ENCODE data around the gene DENND2C. TPM values are rescaled to one million over a fixed set of nuclear protein-coding genes. Genes with fewer than 3 reads are reported as not detected.

The DENND2C gene
- total and polyA plus RNA-seq, 2 donors (not counting 1 experiment from before 2014, with no cell fraction given) = 1.3 to 1.7 TPM

DNA sequence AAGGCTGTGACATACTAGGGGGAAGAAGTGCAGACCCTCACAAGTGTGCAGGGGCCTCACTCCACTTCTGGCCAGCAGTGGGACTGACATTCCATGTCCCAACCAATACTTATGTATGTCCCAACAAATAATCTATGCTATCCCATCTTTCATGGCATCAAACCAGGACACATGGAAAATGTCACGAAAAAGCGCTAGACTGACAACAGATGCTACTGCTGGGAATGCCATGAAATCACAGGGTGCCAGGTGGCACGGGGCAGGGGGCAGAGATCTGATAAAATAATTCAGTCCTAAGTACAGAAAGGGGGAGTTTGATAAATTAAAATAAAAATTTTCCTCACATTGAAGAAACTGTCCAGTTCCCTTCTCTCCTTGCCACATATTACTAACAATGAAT is 60.8 kb downstream of the DENND2C start:
- no peak for TF ChIP-seq EZH2 (IDR thresholded peaks at IDR 0.05; ENCODE audit: low read length, missing control alignments)
- TF ChIP-seq CTCF (conservative IDR thresholded peaks at IDR 0.05 in 1 of 2, IDR thresholded peaks at IDR 0.05 in 1 of 2; ENCODE audit: low read depth in 1 of 2, low read length in 2 of 2) = no peak

GRCh38 chr1:114607223-114607622 is 62.6 kb downstream of the DENND2C start:
- Histone ChIP-seq H3K4me1 (ENCODE audit: control insufficient read depth, extremely low read depth, insufficient read depth, low read length) (no peaks in the 10 kb centered on the region), H4K20me1 (ENCODE audit: control insufficient read depth, extremely low read depth, insufficient read depth, low read length) (no peaks in the 10 kb centered on the region), H3K36me3 (ENCODE audit: control insufficient read depth, insufficient read depth, low read length) (no peaks in the 10 kb centered on the region), H3K9ac (ENCODE audit: insufficient read depth, low read length) (no peak overlapping the region), H2AFZ (ENCODE audit: low read length) (no peak overlapping the region), H3K79me2 (ENCODE audit: control insufficient read depth, insufficient read depth, low read length) (no peaks in the 10 kb centered on the region), H3K27ac (ENCODE audit: insufficient read depth, low read length) (no peak overlapping the region), H3K9me3 (ENCODE audit: control insufficient read depth, insufficient read depth, low read depth, low read length) (no peaks in the 10 kb centered on the region), H3K27me3 (ENCODE audit: control insufficient read depth, insufficient read depth, low read length) (no peaks in the 10 kb centered on the region), H3K4me3 (replicated peaks in 1 of 4; ENCODE audit: control extremely low read depth in 1 of 4, insufficient read depth in 1 of 4, low read depth in 3 of 4, low read length in 4 of 4) (no peak overlapping the region), H3K4me2 (ENCODE audit: extremely low read depth, insufficient read depth, low read length) (no peak overlapping the region)
- no peak for DNase-seq (ENCODE audit: low read depth in 2 of 2)
- no peak for TF ChIP-seq EZH2 (IDR thresholded peaks at IDR 0.05; ENCODE audit: low read length, missing control alignments)
- TF ChIP-seq CTCF (conservative IDR thresholded peaks at IDR 0.05 in 1 of 2, IDR thresholded peaks at IDR 0.05 in 1 of 2; ENCODE audit: low read depth in 1 of 2, low read length in 2 of 2) = no peak

More for the DNA sequence above, 60.8 kb downstream of the DENND2C start:
- Histone ChIP-seq H3K27ac (ENCODE audit: insufficient read depth, low read length) (no peak overlapping the region), H3K4me3 (replicated peaks in 1 of 4; ENCODE audit: control extremely low read depth in 1 of 4, insufficient read depth in 1 of 4, low read depth in 3 of 4, low read length in 4 of 4) (no peak overlapping the region), H3K9ac (ENCODE audit: insufficient read depth, low read length) (no peak overlapping the region), H2AFZ (ENCODE audit: low read length) (no peak overlapping the region), H3K27me3 (ENCODE audit: control insufficient read depth, insufficient read depth, low read length) (no peaks in the 10 kb centered on the region), H3K36me3 (ENCODE audit: control insufficient read depth, insufficient read depth, low read length) (no peaks in the 10 kb centered on the region), H3K4me1 (ENCODE audit: control insufficient read depth, extremely low read depth, insufficient read depth, low read length) (no peaks in the 10 kb centered on the region), H3K4me2 (ENCODE audit: extremely low read depth, insufficient read depth, low read length) (no peak overlapping the region), H3K79me2 (ENCODE audit: control insufficient read depth, insufficient read depth, low read length) (no peaks in the 10 kb centered on the region), H3K9me3 (ENCODE audit: control insufficient read depth, insufficient read depth, low read depth, low read length) (no peaks in the 10 kb centered on the region), H4K20me1 (ENCODE audit: control insufficient read depth, extremely low read depth, insufficient read depth, low read length) (no peaks in the 10 kb centered on the region)
- DNase-seq (ENCODE audit: low read depth in 2 of 2) = no peak

- H3K36me3 ChIP-seq (ENCODE audit: control insufficient read depth, insufficient read depth, low read length) = no peaks in the 10 kb centered on the region
- H3K4me1 ChIP-seq (ENCODE audit: control insufficient read depth, extremely low read depth, insufficient read depth, low read length) = no peaks in the 10 kb centered on the region
- H4K20me1 ChIP-seq (ENCODE audit: control insufficient read depth, extremely low read depth, insufficient read depth, low read length) = no peaks in the 10 kb centered on the region
- DNase-seq (ENCODE audit: low read depth in 2 of 2) = peak in 1 of 2 donors; percentile 56
- no peak overlapping the region for H3K27ac ChIP-seq (ENCODE audit: insufficient read depth, low read length)
- TF ChIP-seq EZH2 (IDR thresholded peaks at IDR 0.05; ENCODE audit: low read length, missing control alignments) (no peak), CTCF (conservative IDR thresholded peaks at IDR 0.05 in 1 of 2, IDR thresholded peaks at IDR 0.05 in 1 of 2; ENCODE audit: low read depth in 1 of 2, low read length in 2 of 2) (no peak)
- H3K9ac ChIP-seq (ENCODE audit: insufficient read depth, low read length) = no peak overlapping the region
- no peaks in the 10 kb centered on the region for H3K27me3 ChIP-seq (ENCODE audit: control insufficient read depth, insufficient read depth, low read length)
- no peak overlapping the region for H3K4me3 ChIP-seq (replicated peaks in 1 of 4; ENCODE audit: control extremely low read depth in 1 of 4, insufficient read depth in 1 of 4, low read depth in 3 of 4, low read length in 4 of 4)
- no peaks in the 10 kb centered on the region for H3K79me2 ChIP-seq (ENCODE audit: control insufficient read depth, insufficient read depth, low read length)
- no peak overlapping the region for H3K4me2 ChIP-seq (ENCODE audit: extremely low read depth, insufficient read depth, low read length)
- H2AFZ ChIP-seq (ENCODE audit: low read length) = no peak overlapping the region
- no peaks in the 10 kb centered on the region for H3K9me3 ChIP-seq (ENCODE audit: control insufficient read depth, insufficient read depth, low read depth, low read length)
Observed at GRCh38 chr1:114597949-114598348, 71.9 kb downstream of the DENND2C start.
